Subcutaneous adipose tissue (tissue), 4 donors: ENCODE measurements around the gene SERP1. TPM values are rescaled to one million over a fixed set of nuclear protein-coding genes. Genes with fewer than 3 reads are reported as not detected.

ENCODE experiments used
- total RNA-seq, 4 donors: library from RNA; depleted of rRNA; stranded (reverse); fragments of >200 nt; gene quantifications; one replicate each; pipeline ENCODE4 v1.1.0, GENCODE V29; 2016
- TF ChIP-seq, protein P1 (sequence below): fragments of 450-650 bp; IDR thresholded peaks from one replicate; pipeline ENCODE4 v1.5.1; 2016; ENCODE audit warnings: low read depth, mild to moderate bottlenecking, control low read depth, antibody characterized with exemption, moderate library complexity

SERP1 gene
- total RNA-seq, 4 donors from 2014 or later: 106 to 198 (median 175) TPM

DNA sequence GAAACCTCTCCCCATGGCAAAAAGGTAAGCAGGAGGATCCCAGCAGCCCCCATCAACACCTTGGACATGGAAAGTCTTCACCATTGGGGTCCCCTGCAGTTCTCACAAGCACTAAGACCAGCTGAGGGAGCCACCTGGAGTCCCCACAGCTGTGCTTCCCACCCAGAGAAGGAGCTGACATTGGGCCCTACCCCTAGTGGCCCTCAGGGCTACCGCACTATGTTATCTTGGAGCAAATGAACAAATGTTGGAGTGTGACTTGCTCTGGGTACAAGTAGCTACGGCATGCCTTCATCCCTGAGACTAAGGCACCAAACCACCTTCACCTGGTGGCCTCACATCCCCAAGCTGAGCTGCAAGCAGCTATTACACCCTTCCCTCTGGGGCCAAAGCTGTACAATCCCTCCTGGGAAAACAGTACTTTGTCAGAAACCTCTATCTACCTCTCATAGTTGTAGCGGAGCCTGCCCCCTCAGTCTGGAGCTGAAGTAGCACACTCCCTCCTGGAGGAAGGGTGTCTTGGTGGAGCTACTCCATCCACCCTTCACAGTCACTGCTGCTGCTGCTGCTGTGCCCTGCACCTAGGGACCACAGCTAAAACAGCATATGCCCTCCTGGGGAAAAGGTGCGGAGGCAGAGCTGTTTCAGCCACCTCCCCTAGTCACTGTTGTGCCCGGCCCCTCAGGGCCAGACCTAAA, 42.7 kb downstream of the SERP1 start:
- TF ChIP-seq, protein P1, sequence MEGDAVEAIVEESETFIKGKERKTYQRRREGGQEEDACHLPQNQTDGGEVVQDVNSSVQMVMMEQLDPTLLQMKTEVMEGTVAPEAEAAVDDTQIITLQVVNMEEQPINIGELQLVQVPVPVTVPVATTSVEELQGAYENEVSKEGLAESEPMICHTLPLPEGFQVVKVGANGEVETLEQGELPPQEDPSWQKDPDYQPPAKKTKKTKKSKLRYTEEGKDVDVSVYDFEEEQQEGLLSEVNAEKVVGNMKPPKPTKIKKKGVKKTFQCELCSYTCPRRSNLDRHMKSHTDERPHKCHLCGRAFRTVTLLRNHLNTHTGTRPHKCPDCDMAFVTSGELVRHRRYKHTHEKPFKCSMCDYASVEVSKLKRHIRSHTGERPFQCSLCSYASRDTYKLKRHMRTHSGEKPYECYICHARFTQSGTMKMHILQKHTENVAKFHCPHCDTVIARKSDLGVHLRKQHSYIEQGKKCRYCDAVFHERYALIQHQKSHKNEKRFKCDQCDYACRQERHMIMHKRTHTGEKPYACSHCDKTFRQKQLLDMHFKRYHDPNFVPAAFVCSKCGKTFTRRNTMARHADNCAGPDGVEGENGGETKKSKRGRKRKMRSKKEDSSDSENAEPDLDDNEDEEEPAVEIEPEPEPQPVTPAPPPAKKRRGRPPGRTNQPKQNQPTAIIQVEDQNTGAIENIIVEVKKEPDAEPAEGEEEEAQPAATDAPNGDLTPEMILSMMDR: no peak

DNA sequence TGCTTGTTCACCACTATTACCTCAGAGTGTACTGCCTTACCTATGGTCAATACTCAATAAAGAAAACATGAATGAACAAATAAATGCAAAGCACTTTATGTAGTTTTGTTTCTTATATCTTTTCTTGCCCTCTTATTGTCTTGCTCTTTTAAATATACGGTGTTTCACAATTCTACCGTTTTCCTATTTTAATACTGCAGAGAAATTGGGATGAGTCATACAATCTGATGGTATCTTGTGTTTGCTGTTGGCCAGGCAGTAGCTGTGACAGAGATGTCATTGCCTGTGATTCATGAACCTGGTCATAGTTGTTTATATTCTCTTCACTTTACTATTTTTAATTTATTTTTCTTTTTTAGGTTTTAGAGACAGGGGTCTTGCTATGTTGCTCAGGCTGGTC, 48.3 kb downstream of the SERP1 start:
- TF ChIP-seq, protein P1: no peak

DNA sequence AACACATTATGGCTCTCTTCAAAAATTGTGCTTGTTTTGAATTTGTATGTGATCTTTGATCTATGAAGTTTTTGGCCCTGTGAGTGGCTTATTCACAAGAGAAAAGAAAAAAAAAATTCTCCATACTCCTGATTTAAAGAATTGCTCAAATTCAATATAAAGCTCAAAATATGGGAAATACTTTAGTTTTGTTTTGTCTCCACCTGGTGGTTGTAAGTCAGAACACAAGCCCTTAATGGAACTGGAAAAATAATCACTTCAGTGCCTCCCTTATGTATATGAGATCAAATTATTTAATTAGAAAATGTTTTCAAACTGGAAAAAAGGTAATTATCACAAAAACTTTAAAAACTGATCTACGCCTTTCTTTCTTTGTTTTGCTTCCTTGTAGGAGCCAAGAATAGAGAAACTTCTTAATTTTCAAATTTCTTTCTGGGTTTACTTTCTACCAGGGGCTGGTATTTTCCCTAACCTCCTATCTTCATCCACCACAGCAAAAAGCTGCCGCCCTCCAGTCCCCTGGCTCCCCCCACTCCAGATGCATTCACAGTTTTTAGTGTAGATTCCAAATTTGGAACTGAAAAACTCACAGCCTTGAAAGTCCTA, 50.6 kb downstream of the SERP1 start:
- TF ChIP-seq, protein P1: no peak

DNA sequence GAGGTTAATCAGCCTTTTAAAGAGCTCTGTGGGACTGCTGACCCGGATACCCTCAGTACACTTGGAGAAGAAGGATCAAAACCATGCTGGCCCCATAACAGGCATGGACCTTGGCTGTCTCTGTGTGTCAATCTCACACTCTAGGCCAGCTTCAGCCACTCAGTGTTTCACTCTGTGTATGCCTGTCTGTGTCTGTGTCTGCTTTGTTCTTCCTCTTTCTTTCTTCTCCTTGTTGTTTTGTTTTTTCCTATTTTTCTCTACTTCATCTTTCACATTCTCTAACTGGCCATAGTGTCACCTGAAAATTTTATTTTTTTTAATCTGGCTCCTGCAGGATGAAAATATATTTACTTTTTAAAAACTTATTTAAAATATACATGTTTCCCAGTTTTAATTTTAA, 51.1 kb downstream of the SERP1 start:
- TF ChIP-seq, protein P1: no peak

DNA sequence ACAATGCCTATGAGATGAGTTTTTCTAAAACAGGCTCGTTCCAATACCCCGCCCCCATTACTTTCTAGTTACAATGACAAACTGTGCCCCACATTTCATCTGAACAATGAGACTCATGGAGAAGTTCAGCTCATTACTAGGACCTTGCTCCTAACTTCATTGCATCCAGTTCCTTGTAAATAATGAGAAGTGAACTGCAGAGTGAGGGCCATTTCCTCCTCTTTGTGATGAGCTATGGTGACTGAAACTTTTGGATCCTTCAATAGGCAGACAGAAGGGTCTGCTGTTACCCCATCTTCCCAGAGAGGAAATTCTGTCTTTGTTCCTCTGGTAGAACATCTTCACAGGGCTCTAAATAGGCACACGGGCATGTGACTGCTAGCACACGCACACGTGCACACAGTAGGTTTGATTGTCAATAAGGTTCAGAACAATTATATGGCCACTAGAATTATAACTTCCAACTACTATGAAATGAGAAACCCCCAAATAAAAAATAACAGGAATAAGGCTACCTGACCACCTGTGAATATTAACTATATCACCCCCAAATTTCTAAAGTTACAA, 51.8 kb downstream of the SERP1 start:
- TF ChIP-seq, protein P1: no peak

Other genes with a start within 250 kb of the SERP1 start
- 10 to 100 TPM; 11.2 to 36.5 (median 18.0) TPM for gene TSC22D2, start 138.2 kb downstream of the SERP1 start, total RNA-seq
- gene EIF2A, start 291 bp upstream of the SERP1 start, total RNA-seq: 100 to 1,000 TPM; 142 to 195 (median 168) TPM
- 100 to 1,000 TPM in 2 of 4 donors, 10 to 100 TPM in 2; 66.9 to 207 (median 92.8) TPM for gene SELENOT, start 56.8 kb upstream of the SERP1 start, total RNA-seq
- gene ERICH6, start 157.4 kb upstream of the SERP1 start, total RNA-seq: not detected
- 10 to 100 TPM; 25.3 to 37.9 (median 28.0) TPM for gene SIAH2, start 216.7 kb upstream of the SERP1 start, total RNA-seq